Measurements from ENCODE around the gene PPARG.

The PPARG gene

GRCh38 chr3:12313519-12313918 is 24.6 kb downstream of the PPARG start:
- no peak for DNase-seq

GRCh38 chr3:12316253-12316652 is 27.4 kb downstream of the PPARG start:
- DNase-seq, result no peak

DNA sequence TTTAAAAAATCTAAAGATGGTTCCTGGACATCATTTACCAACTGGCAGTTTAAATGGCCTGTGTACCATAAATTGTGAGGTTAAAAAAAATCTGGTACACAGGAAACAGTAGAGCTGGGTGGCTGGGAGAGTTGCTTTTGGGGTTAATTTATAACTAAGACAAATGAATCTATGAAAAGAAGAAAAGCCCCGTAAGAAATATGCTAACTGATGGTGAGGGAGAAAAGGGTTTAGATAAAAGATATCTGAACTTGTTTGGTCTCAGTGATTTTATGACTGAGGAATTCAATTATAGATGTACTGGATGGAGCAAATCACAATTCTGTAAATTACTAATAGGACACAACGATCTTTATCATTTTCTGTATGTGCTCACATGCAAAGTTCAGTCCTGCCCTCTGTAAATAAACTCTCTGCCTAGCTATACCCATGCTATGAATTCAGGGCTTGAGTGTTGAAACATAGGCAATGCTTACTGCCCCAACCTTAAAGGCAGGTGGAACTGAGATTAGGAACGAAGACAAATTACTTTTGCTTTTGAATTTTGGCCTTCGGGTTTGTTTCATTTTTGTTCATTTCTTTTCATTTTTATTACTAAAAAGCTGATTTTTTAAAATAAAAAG is 28.0 kb downstream of the PPARG start:
- DNase-seq, result no peak

DNA sequence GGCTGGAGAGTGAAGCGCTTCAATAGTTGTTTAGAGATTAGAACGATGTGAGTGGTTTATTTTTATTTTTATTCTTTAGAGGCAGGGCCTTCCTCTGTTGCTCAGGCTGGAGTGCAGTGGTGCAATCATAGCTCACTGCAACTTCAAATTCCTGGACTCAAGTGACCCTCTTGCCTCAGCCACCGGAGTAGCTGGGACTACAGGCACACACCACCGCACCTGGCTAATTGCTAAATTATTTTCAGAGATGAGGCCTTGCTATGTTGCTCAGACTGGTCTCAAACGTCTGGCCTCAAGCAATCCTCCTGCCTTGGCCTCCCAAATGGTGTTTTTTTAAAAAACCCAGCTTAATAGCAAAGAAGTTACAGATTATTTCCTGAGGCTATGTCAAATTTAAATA is 29.0 kb downstream of the PPARG start:
- DNase-seq, result no peak

GRCh38 chr3:12318758-12319621 is 30.1 kb downstream of the PPARG start:
- no peak for DNase-seq

DNA sequence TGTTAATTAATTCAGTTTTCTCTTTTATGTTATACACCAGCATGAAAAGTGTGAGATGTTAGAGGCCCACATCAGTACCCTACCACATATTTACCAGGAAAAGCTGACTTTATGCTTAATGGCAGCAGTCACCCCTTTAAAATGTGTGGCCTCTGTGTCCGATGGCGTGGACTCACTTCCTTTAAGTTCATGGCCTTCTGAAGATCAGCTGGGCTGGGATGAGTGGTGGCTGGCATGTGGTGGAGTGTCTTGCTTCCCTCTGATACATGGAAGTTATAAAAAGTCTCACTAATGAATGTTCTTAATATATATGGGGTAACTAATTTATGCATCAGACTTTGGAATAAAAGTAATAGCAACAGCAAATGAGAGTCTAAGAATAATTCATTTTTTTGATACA is 32.1 kb downstream of the PPARG start:
- DNase-seq, result no peak

DNA sequence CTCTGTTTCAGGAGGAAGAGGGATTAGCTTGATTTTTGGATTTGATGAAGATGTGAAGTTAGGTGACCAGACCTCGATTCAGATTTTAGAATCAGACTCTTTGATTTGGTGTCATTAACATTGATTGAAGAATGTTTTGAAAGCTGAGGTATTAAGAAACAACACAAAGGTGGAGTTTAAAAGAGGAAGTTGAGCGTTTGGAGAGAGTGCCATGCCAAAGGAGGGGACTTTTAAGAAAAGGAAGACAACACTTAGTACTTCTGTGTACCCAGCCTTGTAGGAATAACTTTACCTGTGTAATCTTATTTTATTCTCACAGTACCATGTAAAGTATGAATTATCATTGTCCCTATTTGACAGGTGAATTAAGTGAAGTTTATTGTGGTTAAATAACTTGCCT is 34.4 kb downstream of the PPARG start:
- DNase-seq, result no peak

GRCh38 chr3:12325586-12326515 is 37.0 kb downstream of the PPARG start:
- no peak for DNase-seq

DNA sequence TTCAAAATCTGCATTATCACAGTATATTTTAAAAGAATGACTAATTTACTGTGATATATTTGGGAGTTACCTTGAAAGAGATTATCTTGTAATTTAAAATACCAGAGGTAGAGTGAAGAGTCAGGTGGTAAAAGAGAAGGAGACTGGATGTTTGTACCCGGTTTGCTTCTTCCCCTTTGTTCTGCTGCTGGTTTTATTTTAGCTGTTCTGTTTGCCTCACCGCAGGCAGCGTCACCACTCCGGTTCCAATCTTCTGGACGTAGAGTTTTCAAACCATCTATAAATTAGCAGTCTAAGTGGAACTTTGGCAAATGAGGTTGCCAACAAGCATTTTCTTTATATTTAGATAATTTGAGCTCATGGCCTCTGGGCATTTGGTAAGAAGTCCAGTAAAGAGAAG is 38.2 kb downstream of the PPARG start:
- DNase-seq, result no peak

DNA sequence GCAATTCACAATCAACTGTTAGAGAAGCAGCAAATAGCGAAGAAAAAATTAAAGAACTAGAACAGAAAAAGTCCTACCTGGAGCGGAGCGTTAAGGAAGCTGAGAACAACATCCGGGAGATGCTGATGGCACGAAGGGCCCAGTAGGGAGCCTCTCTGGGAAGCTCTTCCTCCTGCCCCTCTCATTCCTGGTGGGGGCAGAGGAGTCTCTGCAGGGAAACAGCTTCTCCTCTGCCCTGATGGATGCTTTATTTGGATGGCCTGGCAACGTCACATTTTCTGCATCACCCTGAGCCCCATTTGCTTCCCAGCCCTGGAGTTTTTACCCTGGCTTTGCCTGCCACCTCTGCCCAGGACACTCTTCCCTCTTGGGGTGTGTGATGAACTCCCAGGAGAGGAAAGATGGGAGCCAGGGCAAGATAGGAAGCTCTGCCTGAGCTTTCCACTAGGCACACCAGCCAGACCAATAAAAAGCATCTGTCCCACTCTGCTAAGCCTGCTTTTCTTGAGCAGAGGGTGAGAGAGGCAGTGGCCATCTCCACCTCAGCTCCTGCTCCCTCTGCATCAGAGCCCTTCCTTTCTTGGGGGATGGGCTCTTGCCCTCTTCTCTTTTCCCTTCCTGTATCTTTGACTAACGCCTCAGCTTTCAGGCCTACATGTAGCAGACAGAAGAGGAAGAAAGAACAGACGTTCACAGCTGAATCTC is 39.4 kb downstream of the PPARG start:
- DNase-seq, result no peak

DNA sequence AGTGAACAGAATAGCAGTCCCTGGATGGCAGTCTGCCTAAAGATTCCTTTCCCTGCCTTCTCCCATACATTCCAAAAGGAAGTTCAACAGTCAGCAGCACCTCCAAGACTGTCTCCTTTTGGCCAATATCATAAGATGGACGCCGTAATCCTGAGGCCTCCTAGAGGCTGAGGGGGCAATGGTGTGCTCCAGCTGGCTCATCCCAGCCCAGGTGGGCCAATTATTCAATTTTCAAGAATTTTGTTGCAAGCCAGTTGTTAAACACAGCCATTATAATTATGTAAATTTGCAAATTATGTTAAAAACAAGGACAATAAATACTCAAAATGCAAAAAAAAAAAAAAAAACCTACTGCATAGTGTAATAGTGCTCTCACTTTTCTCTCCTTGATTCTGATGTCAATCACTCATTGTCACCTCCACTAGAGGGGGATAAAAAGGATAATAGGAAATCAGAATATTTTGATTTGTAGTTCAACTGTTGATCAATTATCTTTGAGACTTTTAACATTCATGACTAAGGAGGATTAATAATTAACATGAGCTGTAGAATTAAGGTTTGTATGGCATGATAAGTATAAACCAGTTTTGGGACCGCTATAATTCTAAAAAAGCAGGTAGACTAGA is 40.1 kb downstream of the PPARG start:
- no peak for DNase-seq

DNA sequence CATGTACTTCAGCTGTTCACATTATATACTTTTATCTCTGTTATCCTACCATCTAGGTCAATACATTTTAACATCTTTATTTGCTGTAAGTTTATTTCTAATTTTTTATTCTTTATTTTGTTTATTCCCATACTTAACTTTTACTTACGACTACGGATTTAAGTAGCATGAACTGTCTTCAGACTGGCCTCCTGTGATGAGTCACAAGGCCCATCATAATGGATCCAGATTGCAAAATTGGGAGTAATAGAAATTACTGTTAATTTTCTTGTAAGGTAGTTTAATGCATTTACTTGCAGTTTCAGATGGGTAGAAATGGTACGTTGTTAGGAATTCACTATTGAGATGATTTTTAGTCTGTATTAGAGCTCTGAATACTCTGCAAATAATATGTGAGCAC is 45.9 kb downstream of the PPARG start:
- no peak for DNase-seq

- no peak for DNase-seq
Observed at GRCh38 chr3:12335421-12335820, 46.6 kb downstream of the PPARG start.

DNA sequence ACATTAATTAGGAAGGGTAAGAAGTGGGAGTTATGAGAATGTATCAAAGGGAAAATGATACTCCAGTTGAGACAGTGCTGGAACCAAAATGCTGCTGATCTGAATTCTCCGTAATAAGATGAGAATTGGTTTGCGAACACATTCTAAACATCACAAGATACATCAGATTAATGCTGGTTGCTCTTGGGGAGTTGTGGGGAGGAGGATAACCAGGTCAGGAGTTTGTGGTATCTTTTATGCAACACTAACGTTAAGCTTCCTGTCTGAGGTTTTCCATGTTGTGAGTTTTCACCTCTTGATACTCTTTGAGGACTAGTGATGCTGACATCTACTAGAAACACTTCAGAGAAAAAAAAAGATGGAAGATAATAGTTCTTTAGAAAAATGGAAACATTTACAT is 47.2 kb downstream of the PPARG start:
- DNase-seq, result no peak

GRCh38 chr3:12338595-12339546 is 50.0 kb downstream of the PPARG start:
- no peak for DNase-seq

GRCh38 chr3:12339701-12340480 is 51.0 kb downstream of the PPARG start:
- DNase-seq, result no peak

GRCh38 chr3:12340506-12340905 is 51.6 kb downstream of the PPARG start:
- no peak for DNase-seq

DNA sequence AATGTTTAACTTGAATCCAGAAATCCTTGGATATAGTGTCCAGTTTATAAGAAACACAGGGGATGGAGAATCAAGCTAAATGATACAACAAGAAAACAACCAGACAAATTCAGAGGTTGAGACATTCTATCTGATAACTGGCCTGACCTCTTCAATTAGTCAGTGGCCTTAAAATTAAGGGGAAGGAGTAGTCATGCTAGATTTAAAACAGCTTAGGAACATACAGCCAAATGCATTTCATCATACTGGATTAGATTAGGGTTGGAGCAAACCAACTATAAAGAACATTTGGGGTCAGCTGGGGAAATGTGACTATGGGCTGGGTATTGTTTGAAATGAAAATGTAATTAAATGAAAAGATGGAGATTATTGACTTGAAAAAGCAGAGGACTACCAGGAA is 53.3 kb downstream of the PPARG start:
- DNase-seq, result no peak

DNA sequence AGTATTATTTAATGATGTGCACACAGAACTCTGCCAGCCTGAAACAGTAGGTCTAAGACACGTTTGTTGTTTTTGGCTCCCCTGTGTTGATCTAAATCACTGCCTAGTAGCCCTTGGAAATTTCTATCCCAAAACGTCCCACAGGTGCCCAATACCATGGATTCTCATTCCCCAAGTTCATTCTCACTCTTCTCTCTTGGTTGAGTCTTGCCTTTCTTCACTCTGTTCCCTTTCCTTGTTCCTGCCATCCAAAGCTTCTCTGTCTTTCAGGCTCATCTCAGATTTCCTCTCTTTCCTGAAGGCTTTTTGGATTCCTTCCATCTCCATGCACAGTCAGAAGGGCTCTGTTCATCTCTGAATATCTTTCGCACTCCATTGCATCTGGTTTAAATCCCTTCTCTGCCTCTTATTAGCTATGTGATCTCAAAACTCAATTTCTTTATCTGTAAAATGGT is 54.2 kb downstream of the PPARG start:
- no peak for DNase-seq

DNA sequence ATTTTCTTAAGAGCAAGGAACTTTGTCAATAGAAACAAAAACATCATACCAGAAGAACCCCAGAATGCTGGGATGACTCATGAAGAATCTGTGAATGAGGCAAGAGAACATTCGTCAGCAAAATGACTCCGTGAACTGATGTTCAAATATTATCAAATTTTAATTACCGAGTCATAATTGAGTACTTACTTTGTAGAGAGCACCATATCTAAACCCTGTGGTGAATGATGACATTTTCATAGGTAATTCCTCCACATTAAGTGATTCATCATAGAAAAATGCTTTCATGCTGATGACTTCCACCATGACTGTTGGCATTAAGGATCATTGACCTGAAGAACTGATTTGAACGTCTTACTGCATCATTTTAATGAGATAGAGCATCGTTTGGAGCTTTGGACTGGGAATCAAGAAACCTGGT is 56.3 kb downstream of the PPARG start:
- DNase-seq, result no peak

Measured in NCI-H2227 treated with DMSO at 0.1 percent for 48 hours (cell line).